Pulmonary artery endothelial cell (primary cell): ENCODE data around the gene SGF29. TPM values are rescaled to one million over a fixed set of nuclear protein-coding genes. Genes with fewer than 3 reads are reported as not detected.

Source experiments
- total RNA-seq: library from RNA; depleted of rRNA; stranded (reverse); fragments of >200 nt; gene quantifications from 2 replicates; pipeline ENCODE4 v1.2.3, GENCODE V29; 2014

The SGF29 gene
- total RNA-seq, 1 donor from 2014 or later = 8.3 TPM

Other genes with a start within 250 kb of the SGF29 start
- gene NPIPB6, start 190.4 kb upstream of the SGF29 start, total RNA-seq = 2.2 TPM in 1 of 2 replicates, not detected in the other
- gene EIF3CL, start 150.1 kb upstream of the SGF29 start, total RNA-seq = 63.3 and 147 TPM in 2 replicates
- gene NPIPB7, start 81.6 kb upstream of the SGF29 start, total RNA-seq = not detected in 2 replicates
- gene CLN3, start 61.8 kb upstream of the SGF29 start, total RNA-seq = 12.7 and 19.4 TPM in 2 replicates
- not detected in 2 replicates for gene APOBR, start 59.3 kb upstream of the SGF29 start, total RNA-seq
- not detected in 2 replicates for gene IL27, start 47.1 kb upstream of the SGF29 start, total RNA-seq
- gene NUPR1, start 14.9 kb upstream of the SGF29 start, total RNA-seq = 2.5 and 11.4 TPM in 2 replicates
- gene SULT1A2, start 43.1 kb downstream of the SGF29 start, total RNA-seq = 0.07 TPM in 1 of 2 replicates, not detected in the other
- gene SULT1A1, start 56.1 kb downstream of the SGF29 start, total RNA-seq = 13.1 and 17.3 TPM in 2 replicates
- gene NPIPB8, start 84.1 kb downstream of the SGF29 start, total RNA-seq = not detected in 2 replicates
- gene EIF3C, start 157.5 kb downstream of the SGF29 start, total RNA-seq = 178 and 451 TPM in 2 replicates
- 0.99 TPM in 1 of 2 replicates, not detected in the other for gene NPIPB9, start 197.9 kb downstream of the SGF29 start, total RNA-seq